Measurements from ENCODE around the gene TNC.

DNA sequence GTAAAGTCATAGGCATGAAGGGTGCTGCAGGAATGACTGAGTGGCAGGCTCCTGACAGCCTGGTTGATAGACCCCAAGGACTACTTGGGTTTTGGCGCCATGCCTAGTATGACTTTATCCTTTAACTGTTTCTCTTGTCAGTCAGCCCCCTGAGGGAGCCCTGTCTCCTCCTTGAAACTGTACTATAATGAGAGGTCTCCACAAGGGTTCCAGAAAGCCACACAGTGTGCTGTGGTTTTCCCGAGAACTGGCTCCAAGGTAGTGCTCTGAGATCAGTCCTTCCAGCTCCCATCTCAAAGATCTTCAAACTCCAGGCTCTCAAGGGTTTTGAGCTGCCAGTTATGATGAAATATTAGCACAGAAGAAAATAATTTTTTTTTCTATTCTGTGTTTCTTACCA lies 26.7 kb upstream of the TNC start:
- TF ChIP-seq, protein P1, sequence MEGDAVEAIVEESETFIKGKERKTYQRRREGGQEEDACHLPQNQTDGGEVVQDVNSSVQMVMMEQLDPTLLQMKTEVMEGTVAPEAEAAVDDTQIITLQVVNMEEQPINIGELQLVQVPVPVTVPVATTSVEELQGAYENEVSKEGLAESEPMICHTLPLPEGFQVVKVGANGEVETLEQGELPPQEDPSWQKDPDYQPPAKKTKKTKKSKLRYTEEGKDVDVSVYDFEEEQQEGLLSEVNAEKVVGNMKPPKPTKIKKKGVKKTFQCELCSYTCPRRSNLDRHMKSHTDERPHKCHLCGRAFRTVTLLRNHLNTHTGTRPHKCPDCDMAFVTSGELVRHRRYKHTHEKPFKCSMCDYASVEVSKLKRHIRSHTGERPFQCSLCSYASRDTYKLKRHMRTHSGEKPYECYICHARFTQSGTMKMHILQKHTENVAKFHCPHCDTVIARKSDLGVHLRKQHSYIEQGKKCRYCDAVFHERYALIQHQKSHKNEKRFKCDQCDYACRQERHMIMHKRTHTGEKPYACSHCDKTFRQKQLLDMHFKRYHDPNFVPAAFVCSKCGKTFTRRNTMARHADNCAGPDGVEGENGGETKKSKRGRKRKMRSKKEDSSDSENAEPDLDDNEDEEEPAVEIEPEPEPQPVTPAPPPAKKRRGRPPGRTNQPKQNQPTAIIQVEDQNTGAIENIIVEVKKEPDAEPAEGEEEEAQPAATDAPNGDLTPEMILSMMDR (IDR thresholded peaks at IDR 0.05) = no peak
- no peak for TF ChIP-seq EZH2 (IDR thresholded peaks at IDR 0.05; ENCODE audit: borderline replicate concordance, insufficient read depth, low read depth, low read length, poor library complexity, severe bottlenecking)

Measured in B cell (primary cell).